ENCODE data around the gene ARHGEF17.
"Not testable (repeated sequence)": the region's sequence is repeated elsewhere in the genome, so short reads cannot be mapped to it uniquely, and the experiment has no call there.

GRCh38 chr11:73271478-73271865 lies 36.6 kb upstream of the ARHGEF17 start:
- TF ChIP-seq EZH2phosphoT487 (IDR thresholded peaks at IDR 0.05; ENCODE audit: insufficient read depth, low read depth); EZH2 (IDR thresholded peaks at IDR 0.05; ENCODE audit: insufficient read depth, poor library complexity, severe bottlenecking): not testable (repeated sequence)

Measured in GM23248 (cell line).